SK-N-SH (cell line): ENCODE data around the gene EOLA1.
"Not testable (repeated sequence)": the region's sequence is repeated elsewhere in the genome, so short reads cannot be mapped to it uniquely, and the experiment has no call there.

Experiments used
- CTCF ChIP-seq: fragments of 200-600 bp; sonication (generic); IDR thresholded peaks from 2 replicates; pipeline ENCODE4 v1.6.1; 2017; ENCODE audit warnings: antibody characterized with exemption, mild to moderate bottlenecking, moderate library complexity
- FOXJ3 ChIP-seq: sonication (generic); formaldehyde crosslinking; IDR thresholded peaks from 2 replicates; pipeline ENCODE4 v1.5.1; 2020; ENCODE audit warnings: mild to moderate bottlenecking, missing genetic modification reagents
- GABPA ChIP-seq: IDR thresholded peaks from 2 replicates; pipeline ENCODE4 v1.4.0; 2012; ENCODE audit warnings: low read depth, mild to moderate bottlenecking
- JUND ChIP-seq: IDR thresholded peaks from 2 replicates; pipeline ENCODE4 v1.4.0; 2012
- PBX3 ChIP-seq: IDR thresholded peaks from 2 replicates; pipeline ENCODE4; 2012
- POLR2AphosphoS5 ChIP-seq: IDR thresholded peaks from 2 replicates; pipeline ENCODE4 v1.6.1; 2012; ENCODE audit warnings: low read depth, low read length
- RAD21 ChIP-seq: IDR thresholded peaks from 2 replicates; pipeline ENCODE4 v1.6.1; 2012; ENCODE audit warnings: mild to moderate bottlenecking, low read length
- RCOR1 ChIP-seq: fragments of 150-350 bp; IDR thresholded peaks from 2 replicates; pipeline ENCODE4 v1.6.1; 2017; ENCODE audit warnings: antibody characterized with exemption, low read length
- SIN3A ChIP-seq: IDR thresholded peaks from 2 replicates; pipeline ENCODE4 v1.6.1; 2012; ENCODE audit warnings: low read depth, mild to moderate bottlenecking, low read length, moderate library complexity, borderline replicate concordance
- TAF1 ChIP-seq: IDR thresholded peaks from 2 replicates; pipeline ENCODE4 v1.6.1; 2012; ENCODE audit warnings: low read depth, mild to moderate bottlenecking, low read length, moderate library complexity, borderline replicate concordance
- ZBTB33 ChIP-seq: IDR thresholded peaks from 2 replicates; pipeline ENCODE4 v1.4.0; 2012; ENCODE audit warnings: low read depth, borderline replicate concordance
- TF ChIP-seq, protein P1 (sequence below): fragments of 150-350 bp; IDR thresholded peaks from 2 replicates; pipeline ENCODE4 v1.6.1; 2017; ENCODE audit warnings: antibody characterized with exemption, low read length, low read depth, borderline replicate concordance
- TF ChIP-seq, protein P2 (sequence below): IDR thresholded peaks from 2 replicates; pipeline ENCODE4 v1.4.0; 2012; ENCODE audit warnings: low read depth

DNA sequence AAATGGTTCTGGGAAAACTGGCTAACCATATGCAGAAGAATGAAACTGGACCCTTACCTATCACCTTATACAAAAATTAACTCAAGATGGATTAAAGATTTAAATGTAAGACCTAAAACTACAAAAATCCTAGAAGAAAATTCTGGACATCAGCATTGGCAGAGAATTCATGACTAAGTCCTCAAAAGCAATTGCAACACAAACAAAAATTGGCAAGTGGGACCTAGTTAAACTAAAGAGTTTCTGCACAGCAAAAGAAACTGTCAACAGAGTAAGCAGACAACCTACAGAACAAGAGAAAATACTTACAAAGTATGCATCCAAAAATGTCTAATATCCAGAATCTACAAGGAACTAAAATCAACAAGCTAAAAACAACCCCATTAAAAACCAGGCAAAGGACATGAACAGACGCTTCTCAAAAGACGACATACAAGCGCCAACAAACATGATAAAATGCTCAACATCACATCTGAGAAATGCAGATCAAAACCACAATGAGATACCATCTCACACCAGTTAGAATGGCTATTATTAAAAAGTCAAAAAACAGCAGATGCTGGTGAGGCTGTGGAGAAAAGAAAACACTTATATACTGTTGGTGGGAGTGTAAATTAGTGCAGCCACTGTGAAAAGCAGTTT, 20.1 kb upstream of the EOLA1 start:
- not testable (repeated sequence) for TF ChIP-seq CTCF; TAF1; ZBTB33; SIN3A; POLR2AphosphoS5; RAD21; PBX3; RCOR1; JUND; GABPA; FOXJ3 (CRISPR knock-in tag)
- TF ChIP-seq, protein P1, sequence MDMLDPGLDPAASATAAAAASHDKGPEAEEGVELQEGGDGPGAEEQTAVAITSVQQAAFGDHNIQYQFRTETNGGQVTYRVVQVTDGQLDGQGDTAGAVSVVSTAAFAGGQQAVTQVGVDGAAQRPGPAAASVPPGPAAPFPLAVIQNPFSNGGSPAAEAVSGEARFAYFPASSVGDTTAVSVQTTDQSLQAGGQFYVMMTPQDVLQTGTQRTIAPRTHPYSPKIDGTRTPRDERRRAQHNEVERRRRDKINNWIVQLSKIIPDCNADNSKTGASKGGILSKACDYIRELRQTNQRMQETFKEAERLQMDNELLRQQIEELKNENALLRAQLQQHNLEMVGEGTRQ, result not testable (repeated sequence)
- TF ChIP-seq, protein P2, sequence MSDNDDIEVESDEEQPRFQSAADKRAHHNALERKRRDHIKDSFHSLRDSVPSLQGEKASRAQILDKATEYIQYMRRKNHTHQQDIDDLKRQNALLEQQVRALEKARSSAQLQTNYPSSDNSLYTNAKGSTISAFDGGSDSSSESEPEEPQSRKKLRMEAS, result not testable (repeated sequence)
